Measurements from ENCODE around the gene ERAL1. TPM values are rescaled to one million over a fixed set of nuclear protein-coding genes. Genes with fewer than 3 reads are reported as not detected.
A peak's percentile ranks its signal among the peaks of the same experiment; 100 is the strongest.
"Not testable (repeated sequence)": the region's sequence is repeated elsewhere in the genome, so short reads cannot be mapped to it uniquely, and the experiment has no call there.

The ERAL1 gene
- total RNA-seq, 2 donors from 2014 or later = 33.9 to 74.1 TPM

GRCh38 chr17:28899212-28899815, 44.5 kb downstream of the ERAL1 start:
- peaks cover 20 to 48% of the 10 kb centered on the region in 2 donors for H3K36me3 Mint-ChIP-seq
- no peak overlapping the region for H3K27ac Mint-ChIP-seq
- DNase-seq (ENCODE audit: low spot score in 2 of 2) = no peak
- H3K9me3 Mint-ChIP-seq = peaks cover 0 to 5% of the 10 kb centered on the region in 2 donors
- no peak for ATAC-seq

GRCh38 chr17:28900986-28901726, 46.3 kb downstream of the ERAL1 start:
- ATAC-seq = no peak

GRCh38 chr17:28901866-28902818, 47.3 kb downstream of the ERAL1 start:
- Mint-ChIP-seq H3K27ac (peak overlapping the region; percentile 82 to 98), H3K9me3 (peaks cover 0 to 5% of the 10 kb centered on the region in 2 donors), H3K36me3 (peaks cover 20 to 31% of the 10 kb centered on the region in 2 donors)
- DNase-seq (ENCODE audit: low spot score in 2 of 2) (peak in 1 of 2 donors; percentile 64), ATAC-seq (peak; percentile 34 to 39)

More at GRCh38 chr17:28900986-28901726, 46.3 kb downstream of the ERAL1 start:
- peak overlapping the region; percentile 82 to 98 for H3K27ac Mint-ChIP-seq
- H3K36me3 Mint-ChIP-seq = peaks cover 20 to 39% of the 10 kb centered on the region in 2 donors
- peaks cover 0 to 5% of the 10 kb centered on the region in 2 donors for H3K9me3 Mint-ChIP-seq
- DNase-seq (ENCODE audit: low spot score in 2 of 2) = no peak

GRCh38 chr17:28902819-28903545, 48.2 kb downstream of the ERAL1 start, which contains the start of gene DHRS13:
Gene DHRS13 (minus strand): TSS chr17:28903079. CDS start chr17:28902944, 135 bp downstream.
- H3K9me3 Mint-ChIP-seq = peaks cover 0 to 5% of the 10 kb centered on the region in 2 donors
- H3K36me3 Mint-ChIP-seq = peaks cover 16 to 26% of the 10 kb centered on the region in 2 donors
- ATAC-seq (peak; percentile 90 to 94), DNase-seq (ENCODE audit: low spot score in 2 of 2) (peak; percentile 92 to 99)
- H3K27ac Mint-ChIP-seq = peak within 1 kb of the TSS; percentile 82 to 98

GRCh38 chr17:28903546-28903841, 48.7 kb downstream of the ERAL1 start:
- Mint-ChIP-seq H3K36me3 (peaks cover 16 to 22% of the 10 kb centered on the region in 2 donors), H3K27ac (peak overlapping the region; percentile 16 to 82)
- not testable (repeated sequence) for DNase-seq (ENCODE audit: low spot score in 2 of 2); H3K9me3 Mint-ChIP-seq; ATAC-seq

- no peak for ATAC-seq
- H3K27ac Mint-ChIP-seq = no peak overlapping the region
- H3K9me3 Mint-ChIP-seq = peaks cover 0 to 5% of the 10 kb centered on the region in 2 donors
- H3K36me3 Mint-ChIP-seq = peaks cover 16 to 19% of the 10 kb centered on the region in 2 donors
- no peak for DNase-seq (ENCODE audit: low spot score in 2 of 2)
Observed at GRCh38 chr17:28904800-28905199, 50.0 kb downstream of the ERAL1 start.

- ATAC-seq (no peak), DNase-seq (ENCODE audit: low spot score in 2 of 2) (no peak)
- Mint-ChIP-seq H3K9me3 (no peaks in the 10 kb centered on the region), H3K27ac (peak overlapping the region in 1 of 2 donors; percentile 94), H3K36me3 (peaks cover 10% of the 10 kb centered on the region in 2 donors)
Observed at GRCh38 chr17:28906276-28906675, 51.5 kb downstream of the ERAL1 start.

- ATAC-seq = no peak
- Mint-ChIP-seq H3K9me3 (no peaks in the 10 kb centered on the region), H3K36me3 (peaks cover 5 to 7% of the 10 kb centered on the region in 2 donors), H3K27ac (peak overlapping the region in 1 of 2 donors; percentile 94)
- no peak for DNase-seq (ENCODE audit: low spot score in 2 of 2)
Observed at GRCh38 chr17:28906706-28907438, 52.1 kb downstream of the ERAL1 start.

- DNase-seq (ENCODE audit: low spot score in 2 of 2) = no peak
- Mint-ChIP-seq H3K36me3 (peaks cover 0 to 6% of the 10 kb centered on the region in 2 donors), H3K27ac (peak overlapping the region in 1 of 2 donors; percentile 94), H3K9me3 (no peaks in the 10 kb centered on the region)
- no peak for ATAC-seq
Observed at GRCh38 chr17:28907709-28908475, 53.1 kb downstream of the ERAL1 start.

GRCh38 chr17:28908640-28909167, 53.9 kb downstream of the ERAL1 start:
- peak overlapping the region; percentile 57 to 90 for H3K27ac Mint-ChIP-seq
- peaks cover 3 to 6% of the 10 kb centered on the region in 2 donors for H3K36me3 Mint-ChIP-seq
- ATAC-seq = no peak
- no peak for DNase-seq (ENCODE audit: low spot score in 2 of 2)
- H3K9me3 Mint-ChIP-seq = no peaks in the 10 kb centered on the region

GRCh38 chr17:28910534-28910933, 55.7 kb downstream of the ERAL1 start:
- no peak for DNase-seq (ENCODE audit: low spot score in 2 of 2)
- Mint-ChIP-seq H3K36me3 (peaks cover 16 to 19% of the 10 kb centered on the region in 2 donors), H3K9me3 (peaks cover 8 to 10% of the 10 kb centered on the region in 2 donors), H3K27ac (no peak overlapping the region)
- ATAC-seq = no peak
